GM18858 (cell line): ENCODE results near the gene FBN3.
"Not testable (repeated sequence)": the region's sequence is repeated elsewhere in the genome, so short reads cannot be mapped to it uniquely, and the experiment has no call there.

Experiments
- ATAC-seq: cut with Tn5 transposase; IDR thresholded peaks from one replicate; pipeline ENCODE4 v1.9.1; 2021; ENCODE audit not compliant: unreplicated experiment

FBN3 gene

DNA sequence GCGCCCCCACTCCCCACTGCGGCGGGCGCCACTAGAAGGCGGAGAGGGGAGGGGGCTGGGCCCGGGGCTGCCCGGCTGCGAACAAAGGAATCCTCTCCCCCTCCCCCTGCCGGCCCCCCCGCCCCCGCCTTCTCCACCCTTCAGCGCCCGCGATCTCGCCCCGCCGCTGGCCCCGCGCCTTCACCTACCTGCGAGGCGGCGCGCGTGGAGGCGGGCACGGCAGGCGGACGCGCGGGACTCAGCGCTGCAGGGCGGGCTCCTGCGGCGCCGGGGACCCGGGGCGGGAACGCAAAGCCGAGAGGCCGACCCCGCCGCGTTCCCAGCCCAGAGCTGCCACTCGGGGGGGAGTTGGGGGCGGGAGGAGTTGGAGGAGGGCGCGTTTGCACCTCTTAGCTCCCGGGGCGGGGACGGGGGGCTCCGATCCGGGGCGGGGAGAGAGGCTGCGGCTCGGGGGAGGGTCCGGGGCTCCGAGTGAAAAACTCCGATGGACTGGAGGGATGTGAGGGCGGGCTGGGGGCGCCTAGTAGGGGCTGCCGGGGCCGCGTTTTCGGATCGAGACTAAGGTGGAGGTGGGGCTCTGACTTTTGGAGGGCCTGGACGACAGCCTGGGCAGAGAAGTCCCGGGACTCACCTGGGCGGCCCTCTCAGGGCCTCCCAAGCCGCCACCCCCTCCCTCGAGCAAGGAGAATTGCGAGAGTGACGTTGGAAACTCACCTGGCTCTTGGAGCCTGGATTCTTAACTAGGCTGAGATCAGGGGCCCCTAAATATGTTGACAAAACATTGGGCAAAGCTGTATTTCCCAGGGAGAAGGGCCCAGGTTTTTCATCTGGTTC, at the start of gene FBN3:
FBN3 (minus strand) TSS at position 332 of the 834 bp plus-strand sequence. CDS start 2,112 bp downstream, outside the sequence.
- ATAC-seq = no peak

DNA sequence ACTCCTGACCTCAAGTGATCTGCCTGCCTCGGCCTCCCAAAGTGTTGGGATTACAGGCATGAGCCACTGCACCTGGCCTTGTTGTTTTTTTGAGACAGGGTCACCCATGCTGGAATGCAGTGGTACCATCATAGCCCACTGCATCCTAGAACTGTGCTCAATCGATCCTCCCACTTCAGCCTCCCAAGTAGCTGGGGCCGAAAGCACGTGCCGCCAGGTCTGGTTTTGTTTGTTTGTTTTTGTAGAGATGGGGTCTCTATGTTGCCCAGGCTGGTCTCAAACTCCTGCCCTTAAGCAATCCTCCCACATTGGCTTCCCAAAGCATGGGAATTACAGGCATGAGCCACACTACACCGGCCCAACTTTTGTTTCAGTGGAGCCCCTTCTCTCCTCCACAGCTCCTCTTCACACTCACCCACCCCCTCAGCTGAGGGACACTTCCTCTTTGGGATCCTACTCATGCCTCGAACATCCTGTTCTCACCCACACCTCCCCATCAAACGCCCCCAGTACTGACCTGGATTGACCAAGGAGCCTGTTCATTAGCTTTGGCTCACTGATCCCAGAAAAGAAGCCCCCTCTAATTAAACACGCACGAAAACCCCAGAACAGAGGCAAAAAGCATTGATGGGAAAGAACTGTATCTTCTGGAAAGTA, 47.0 kb upstream of the FBN3 start:
- ATAC-seq = no peak

DNA sequence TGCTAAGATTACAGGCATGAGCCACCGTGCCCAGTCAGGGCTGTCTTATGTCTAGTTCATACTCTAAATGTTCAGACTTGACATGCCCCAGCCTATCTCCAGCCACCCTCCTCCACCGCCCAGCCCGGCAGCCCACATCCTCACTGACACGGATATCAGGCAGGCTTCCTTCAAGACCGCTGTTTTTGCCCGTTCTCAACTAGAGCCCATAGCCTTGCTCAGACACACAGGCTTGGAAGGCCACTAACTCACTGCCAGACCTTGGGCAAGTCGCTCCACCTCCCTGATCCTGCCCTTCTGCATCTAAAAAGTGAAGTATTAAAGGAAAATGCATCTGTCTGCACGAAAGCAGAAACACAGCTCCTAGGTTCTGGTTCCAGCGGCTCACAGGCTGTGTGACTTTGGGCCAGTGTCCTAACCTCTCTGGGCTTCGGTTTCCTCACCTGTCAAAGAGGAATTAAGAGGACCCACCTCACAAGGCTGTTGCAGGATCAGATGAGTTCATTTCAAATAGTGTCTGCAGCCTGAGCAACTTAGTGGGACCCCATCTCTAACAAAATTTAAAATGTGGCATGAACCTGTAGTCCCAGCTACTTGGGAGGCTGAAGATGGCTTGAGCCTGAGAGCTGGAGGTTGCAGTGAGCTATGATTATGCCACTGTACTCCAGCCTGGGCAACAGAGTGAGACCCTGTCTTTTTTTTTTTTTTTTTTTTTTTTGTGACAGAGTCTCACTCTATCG, 45.3 kb upstream of the FBN3 start:
- ATAC-seq = no peak

DNA sequence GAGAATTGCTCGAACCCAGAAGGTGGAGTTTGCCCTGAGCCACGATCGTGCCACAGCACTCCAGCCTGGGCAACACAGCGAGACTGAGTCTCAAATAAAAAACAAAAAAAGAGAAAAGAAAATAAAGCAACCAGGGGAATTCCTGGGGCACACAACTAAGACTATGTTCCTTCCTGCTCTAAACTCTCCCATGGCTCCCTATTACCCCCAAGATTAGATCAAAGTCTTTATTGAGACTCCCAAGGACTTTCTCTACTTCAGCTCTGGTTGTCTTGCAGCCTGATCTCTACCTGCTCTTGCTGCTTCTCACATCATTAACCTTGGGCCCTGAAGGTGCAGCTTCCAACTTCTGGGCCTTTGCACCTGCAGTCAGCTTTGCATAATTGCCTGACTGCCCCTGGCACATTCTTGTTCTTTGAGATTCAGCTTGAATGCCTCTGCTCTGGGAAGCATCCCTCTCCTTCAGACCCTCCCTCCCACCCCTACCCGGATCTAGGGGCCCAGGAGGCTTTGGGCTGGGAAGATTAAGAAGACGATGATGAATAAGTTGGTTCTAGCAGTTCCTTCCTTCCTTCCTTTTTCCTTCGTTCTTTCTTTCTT, 42.9 kb upstream of the FBN3 start:
- ATAC-seq = no peak

DNA sequence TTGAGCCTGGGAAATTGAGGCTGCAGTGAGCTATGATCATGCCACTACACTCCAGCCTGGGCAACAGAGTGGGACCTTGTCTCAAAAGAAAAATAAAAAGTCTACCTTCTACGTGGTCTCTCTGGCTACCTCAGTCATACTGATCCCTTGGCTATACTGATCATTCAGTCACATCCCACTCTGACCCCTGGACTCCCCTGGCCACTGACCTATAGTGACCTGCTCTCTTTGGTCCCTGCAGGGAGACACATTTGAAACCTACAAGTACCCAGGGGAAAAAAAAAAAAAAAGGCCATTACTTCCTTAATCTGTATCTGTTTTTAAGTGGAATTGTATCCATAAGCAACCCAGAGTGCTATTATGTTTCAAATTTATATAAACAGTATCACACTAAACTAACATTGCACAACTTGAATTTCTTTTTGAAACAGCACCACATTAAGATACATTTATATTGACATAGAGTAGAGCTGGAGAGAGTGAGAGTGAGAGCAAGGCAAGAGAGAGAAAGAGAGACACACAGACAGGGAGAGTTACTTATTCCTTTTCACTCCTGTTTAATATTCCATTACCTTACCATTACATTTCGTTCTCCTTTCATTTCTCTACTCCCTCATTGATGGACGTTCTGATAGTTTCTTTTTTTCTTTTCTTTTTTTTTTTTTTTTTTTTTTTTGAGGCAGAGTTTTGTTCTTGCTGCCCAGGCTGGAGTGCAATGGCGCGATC, 36.1 kb upstream of the FBN3 start:
- no peak for ATAC-seq

DNA sequence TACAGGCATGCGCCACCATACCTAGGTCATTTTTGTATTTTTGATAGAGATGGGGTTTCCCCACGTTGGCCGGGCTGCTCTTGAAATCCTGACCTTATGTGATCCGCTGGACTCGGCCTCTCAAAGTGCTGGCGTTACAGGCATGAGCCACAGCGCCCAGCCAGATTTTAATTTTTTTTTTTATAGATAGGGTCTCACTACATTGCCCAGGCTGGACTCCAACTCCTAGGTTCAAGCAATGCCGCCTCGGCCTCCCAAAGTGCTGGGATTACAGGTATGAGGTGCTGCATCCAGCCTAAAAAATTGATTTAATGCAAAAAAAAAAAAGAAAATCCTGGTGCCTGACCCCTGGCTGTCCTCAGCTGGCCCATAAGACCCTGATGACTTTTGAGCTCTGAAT, 34.9 kb upstream of the FBN3 start:
- no peak for ATAC-seq

DNA sequence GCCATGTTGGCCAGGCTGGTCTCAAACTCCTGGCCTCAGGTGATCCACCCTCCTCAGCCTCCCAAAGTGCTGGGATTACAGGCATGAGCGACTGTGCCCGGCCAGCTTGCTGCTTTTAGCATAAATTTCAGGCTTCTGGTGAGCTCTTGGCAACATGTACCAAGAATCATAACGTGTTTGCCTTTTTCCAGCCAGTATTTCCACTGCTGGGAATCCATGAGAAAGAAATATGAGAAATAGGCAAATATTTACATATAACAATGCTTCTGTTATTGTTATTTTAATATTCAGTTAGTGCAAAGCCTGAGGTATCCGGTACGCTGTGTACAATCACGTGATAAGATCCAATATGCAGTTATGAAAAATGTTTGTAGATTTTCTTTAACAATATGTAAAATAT, 30.6 kb upstream of the FBN3 start:
- no peak for ATAC-seq

DNA sequence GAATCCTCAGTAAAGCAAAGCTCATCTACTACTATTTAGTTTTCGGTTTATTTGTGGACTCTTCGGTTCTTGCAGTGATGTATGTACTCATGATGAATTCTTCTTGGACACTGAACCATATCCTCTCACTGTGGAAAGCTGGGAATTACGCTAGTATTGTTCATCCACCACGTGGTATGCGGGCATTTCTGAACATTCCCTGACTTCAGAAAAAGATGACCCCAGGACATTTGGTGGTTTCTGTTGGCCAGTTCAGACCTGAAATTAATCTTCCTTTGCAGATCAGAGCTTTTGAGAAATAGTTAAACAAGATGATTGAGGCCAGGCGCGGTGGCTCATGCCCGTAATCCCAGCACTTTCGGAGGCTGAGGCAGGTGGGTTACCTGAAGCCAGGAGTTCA, 25.3 kb upstream of the FBN3 start:
- no peak for ATAC-seq

DNA sequence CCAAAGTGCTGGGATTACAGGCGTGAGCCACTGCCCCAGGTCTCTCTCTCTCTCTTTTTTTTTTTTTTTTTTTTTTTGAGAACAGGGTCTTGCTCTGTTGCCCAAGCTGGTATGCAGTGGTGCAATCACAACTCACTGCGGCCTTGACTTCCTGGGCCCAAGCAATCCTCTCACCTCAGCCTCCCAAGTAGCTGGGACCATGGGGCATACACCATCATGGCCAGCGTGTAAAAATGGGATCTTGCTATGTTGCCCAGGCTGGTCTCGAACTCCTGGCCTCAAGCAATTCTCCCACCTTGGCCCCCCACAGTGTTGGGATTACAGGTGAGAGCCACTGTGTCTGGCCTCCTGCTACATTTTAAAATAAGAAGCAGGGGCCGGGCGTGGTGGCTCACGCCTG, 19.1 kb upstream of the FBN3 start:
- no peak for ATAC-seq

DNA sequence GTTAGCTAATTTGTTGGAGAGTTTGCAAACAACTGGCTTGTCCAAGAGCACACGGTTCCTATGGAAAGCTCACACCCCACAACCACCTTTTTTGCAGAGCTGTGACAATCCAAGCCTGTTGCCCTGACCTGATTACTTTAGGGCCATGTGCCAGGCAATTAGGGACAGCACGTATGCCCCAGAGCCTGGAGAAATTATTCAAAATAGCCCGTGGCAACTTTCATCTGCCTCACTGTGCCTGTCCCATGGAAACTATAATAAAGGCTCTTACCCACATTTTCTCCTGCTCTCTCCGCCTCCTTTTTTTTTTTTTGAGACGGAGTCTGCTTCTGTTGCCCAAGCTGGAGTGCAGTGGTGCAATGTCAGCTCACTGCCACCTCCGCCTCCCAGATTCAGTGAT, 18.6 kb upstream of the FBN3 start:
- ATAC-seq = no peak

DNA sequence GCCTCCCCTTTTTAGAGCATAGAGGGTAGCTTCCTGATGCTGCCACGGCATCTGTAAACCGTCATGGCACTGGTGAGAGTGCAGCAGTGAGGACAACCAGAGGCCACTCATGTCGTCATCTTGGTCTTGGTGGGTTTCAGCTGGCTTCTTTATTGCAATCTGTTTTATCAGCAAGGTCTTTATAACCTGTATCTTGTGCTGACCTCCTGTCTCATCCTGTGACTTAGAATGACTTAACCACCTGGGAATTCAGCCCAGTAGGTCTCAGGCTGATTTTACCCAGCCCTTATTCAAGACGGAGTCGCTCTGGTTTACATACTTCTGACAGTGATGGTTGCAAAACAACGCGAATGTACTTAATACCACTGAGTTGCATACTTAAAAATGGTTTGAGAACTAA, 14.4 kb upstream of the FBN3 start:
- no peak for ATAC-seq

DNA sequence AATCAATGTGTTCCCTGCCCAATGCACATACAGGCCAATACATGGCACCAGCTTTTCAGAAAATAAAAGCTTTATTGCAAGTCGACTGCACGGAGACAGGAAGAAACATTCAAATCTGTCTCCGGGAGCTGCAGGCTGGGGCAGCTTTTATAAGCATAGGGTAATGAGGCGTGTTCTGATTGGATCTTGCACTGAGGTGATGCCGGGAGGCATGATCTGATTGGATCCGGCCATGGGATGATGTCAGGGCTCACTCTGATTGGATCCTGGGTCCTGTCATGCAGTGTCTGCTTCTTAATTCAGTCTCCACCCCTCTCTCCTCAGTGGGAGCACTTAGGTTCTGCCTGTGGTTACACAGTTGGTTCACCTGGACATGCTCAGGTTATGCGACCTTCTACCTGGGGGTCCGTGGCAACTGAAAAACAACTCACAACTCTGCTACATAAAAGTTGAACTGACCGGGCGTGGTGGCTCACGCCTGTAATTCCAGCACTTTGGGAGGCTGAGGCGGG, 11.8 kb upstream of the FBN3 start:
- ATAC-seq = no peak

DNA sequence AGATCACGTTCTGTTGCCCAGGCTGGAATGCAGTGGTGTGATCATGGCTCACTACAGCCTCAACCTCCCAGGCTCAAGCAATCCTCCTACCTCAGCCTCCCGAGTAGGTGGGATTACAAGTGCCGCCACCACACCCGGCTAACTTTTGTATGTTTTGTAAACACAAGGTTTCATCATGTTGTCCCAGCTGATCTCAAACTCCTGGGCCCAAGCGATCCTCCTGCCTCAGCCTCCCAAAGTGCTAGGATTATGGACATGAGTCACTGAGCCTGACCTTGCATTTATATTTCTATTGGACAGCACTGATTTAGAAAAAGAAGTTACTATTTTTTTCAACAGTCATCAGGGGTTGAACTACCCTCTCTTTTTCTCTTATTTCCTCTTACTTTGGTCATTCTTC, 9.9 kb upstream of the FBN3 start:
- ATAC-seq = not testable (repeated sequence)

DNA sequence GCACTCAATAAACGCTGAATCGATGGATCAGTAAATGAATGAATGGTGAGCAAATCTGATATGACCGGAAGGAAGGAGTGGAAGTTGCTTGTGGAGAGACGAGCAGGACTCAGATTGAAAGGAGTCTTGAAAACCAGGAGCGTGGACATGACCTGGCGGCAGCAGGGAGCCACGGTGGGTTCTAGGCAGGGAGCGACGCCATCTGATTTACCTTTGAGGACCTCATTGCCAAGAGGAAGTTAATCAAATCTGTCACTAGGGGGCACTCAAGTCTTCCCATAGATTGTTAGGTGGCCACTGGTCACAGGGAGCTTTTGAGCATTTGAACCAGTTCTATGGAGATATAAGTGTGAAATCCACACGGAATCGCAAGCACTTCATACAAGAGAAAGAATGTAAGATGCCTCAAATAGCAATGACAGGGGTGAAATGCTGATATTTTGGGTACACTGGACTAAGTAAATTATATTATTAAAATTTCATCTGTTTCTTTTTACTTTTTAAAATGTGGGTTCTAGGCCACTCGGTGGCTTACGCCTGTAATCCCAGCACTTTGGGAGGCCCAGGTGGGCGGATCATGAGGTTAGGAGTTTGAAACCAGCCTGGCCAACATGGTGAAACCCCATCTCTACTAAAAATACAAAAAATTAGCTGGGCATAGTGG, 9.2 kb upstream of the FBN3 start:
- no peak for ATAC-seq

DNA sequence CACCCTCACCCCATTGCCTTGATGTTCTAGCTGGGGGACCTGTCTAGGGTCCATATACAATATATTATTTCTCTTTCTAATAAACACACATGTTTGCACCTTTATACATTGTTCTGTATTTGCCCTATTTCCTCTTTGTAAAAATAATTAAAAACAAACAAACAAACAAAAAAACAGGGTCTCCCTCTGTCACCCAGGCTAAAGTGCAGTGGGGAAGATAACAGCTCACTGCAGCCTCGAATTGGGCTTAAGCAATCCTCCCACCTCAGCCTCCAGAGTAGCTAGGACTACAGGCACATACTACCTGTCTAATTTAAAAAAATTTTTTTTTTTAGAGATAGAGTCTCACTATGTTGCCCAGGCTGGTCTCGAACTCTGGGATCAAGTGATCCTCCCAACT, 5.9 kb upstream of the FBN3 start:
- ATAC-seq = no peak

DNA sequence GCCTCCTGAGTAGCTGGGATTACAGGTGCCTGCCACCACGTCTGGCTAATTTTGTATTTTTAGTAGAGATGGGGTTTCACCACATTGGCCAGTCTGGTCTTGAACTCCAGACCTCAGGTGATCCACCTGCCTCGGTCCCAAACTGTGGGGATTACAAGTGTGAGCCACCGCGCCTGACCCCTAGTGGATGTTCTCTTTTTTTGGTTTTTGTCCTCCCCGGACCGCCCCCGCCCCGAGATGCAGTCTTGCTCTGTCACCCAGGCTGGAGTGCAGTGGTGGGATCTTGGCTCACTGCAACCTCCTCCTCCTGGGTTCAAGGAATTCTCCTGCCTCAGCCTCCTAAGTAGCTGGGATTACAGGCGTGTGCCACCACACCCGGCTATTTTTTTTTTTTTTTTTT, 4.6 kb upstream of the FBN3 start:
- ATAC-seq = not testable (repeated sequence)

DNA sequence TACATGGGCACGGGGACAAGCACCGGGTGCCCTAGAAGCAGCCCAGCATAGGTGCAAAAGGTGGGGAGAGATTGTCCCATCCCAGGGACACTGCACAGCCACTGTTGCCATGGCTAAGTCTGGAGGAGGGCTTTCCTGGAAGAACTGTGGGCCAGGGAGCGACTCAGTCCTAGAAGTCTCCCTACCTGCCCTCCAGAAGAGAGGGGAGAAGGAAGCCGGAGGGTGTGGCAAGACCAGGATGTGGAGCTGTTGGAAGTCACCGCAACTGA, 2.3 kb upstream of the FBN3 start:
- no peak for ATAC-seq

DNA sequence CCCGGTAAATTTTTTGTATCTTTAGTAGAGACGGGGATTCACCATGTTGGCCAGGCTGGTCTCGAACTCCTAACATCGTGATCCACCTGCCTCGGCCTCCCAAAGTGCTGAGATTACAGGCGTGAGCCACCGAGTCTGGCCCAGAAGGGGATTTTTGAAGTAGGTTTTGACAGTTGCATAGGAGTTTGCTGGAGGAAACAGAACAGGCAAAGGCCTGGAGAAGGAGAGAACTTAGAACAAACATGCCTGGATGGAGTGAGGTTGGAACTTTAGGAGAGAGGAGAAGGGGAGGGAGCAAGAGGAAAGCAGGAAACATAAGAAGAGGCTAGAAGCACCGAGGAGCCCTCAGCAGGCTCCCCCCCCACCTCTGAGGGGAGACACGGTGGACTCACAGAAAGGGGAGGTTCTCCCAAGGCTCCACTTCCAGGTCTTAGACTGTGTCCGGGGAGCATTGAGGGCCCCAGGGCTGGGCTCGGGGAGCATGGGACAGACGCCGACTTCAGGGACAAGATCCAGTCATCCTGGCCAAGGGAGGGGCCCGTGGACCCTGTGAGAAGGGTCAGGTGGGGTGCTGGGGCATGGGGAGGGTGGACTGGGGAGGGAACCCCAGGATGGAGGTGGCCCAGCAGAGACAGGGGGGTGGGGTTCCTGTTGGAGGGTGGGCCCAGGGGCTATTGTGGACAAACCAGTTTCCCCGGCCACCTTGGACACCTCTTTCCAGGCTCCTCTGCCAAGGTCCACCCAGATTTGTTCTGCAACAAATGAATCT, 1.8 kb upstream of the FBN3 start:
- no peak for ATAC-seq

DNA sequence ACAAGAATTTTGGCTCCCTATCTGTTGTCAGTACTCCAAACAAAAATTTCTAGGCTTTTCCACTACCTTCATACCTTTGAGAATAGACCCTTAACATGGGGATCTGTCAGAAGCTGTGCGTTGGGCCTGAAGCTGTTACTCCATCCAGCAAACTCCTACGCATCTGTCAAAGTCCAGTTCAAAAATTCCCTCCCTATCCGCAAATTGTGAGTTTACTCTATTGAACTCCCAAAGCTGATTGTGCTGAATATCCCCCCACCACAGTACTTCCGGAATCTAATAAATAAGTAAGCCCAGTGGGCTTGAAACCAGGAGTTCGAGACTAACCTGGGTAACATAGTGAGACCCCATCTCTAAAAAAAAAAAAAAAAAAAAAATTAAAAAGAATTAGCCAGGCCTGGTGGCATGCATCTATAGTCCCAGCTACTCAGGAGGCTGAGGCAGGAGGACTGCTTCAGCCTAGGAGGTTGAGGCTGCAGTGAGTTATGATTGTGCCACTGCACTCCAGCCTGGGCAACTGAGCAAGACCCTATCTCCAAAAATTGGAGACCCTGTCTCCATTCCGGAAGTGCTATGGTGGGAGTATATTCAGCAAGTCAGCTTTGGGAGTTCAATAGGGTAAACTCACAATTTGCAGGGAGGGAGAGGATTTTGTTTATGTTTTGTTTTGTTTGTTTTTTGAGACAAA, 930 bp upstream of the FBN3 start:
- ATAC-seq = no peak
